Measurements from ENCODE around the gene MBNL1. TPM values are rescaled to one million over a fixed set of nuclear protein-coding genes. Genes with fewer than 3 reads are reported as not detected.

Gene MBNL1
- total RNA-seq, 1 experiment from 2014 or later, result 200 TPM

- intact Hi-C loops (cut with micrococcal nuclease), result no loop called here
- Histone ChIP-seq H3K4me3 (replicated peaks in 1 of 2; ENCODE audit: low read depth in 1 of 2, low read length in 2 of 2) (no peak overlapping the region), H3K9me3 (ENCODE audit: control insufficient read depth in 1 of 2, insufficient read depth in 1 of 2, low read depth in 1 of 2, low read length in 2 of 2) (no peaks in the 10 kb centered on the region), H3K27ac (ENCODE audit: low read depth, low read length) (no peak overlapping the region), H3K4me1 (ENCODE audit: control insufficient read depth in 1 of 2, insufficient read depth in 2 of 2, low read length in 2 of 2) (peaks cover 5 to 6% of the 10 kb centered on the region in 2 experiments; a peak in 2 of 4 replicates), H4K20me1 (ENCODE audit: insufficient read depth) (peaks cover 5% of the 10 kb centered on the region; the same call in 1 of the 2 replicates), H2AFZ (ENCODE audit: low read depth, low read length, poor library complexity, severe bottlenecking) (no peak overlapping the region), H3K4me2 (ENCODE audit: low read length) (no peak overlapping the region), H3K27me3 (ENCODE audit: insufficient read depth, low read length) (no peaks in the 10 kb centered on the region), H3K79me2 (ENCODE audit: insufficient read depth, low read length) (peaks cover 99% of the 10 kb centered on the region), H3K36me3 (ENCODE audit: control insufficient read depth in 1 of 2, insufficient read depth in 2 of 2, low read length in 2 of 2) (no peaks in the 10 kb centered on the region), H3K9me2 (ENCODE audit: insufficient read depth) (no peaks in the 10 kb centered on the region), H3K9ac (ENCODE audit: low read length) (no peak overlapping the region)
- POLR2A ChIA-PET, result no interaction called here
- RAD21 ChIA-PET (ENCODE audit: low non-redundant PET in 1 of 2, low total read pairs in 2 of 2, uncharacterized antibody in 2 of 2, unreplicated experiment in 2 of 2), result no interaction called here
- ATAC-seq (no peak), DNase-seq (ENCODE audit: low read depth, low spot score) (no peak)
- CTCF ChIA-PET, result interaction anchor here (0.6 kb wide), 1 partner anchor 138 kb away, joined by 3 read pairs; no protein-coding TSS in a partner anchor
- BruUV-seq (replicated peaks), result no TSS peak
- no peak for TF ChIP-seq TCF7L2 (IDR thresholded peaks at IDR 0.05; ENCODE audit: borderline replicate concordance, extremely low read depth, insufficient read depth, insufficient read length)
These were observed 104.7 kb downstream of the MBNL1 start for GRCh38 chr3:152373379-152373778.

- DNase-seq (ENCODE audit: low read depth, low spot score), result no peak
- Histone ChIP-seq H2AFZ (ENCODE audit: low read depth, low read length, poor library complexity, severe bottlenecking) (no peak overlapping the region), H3K36me3 (ENCODE audit: control insufficient read depth in 1 of 2, insufficient read depth in 2 of 2, low read length in 2 of 2) (no peaks in the 10 kb centered on the region), H3K9me2 (ENCODE audit: insufficient read depth) (no peaks in the 10 kb centered on the region), H3K4me3 (replicated peaks in 1 of 2; ENCODE audit: low read depth in 1 of 2, low read length in 2 of 2) (no peak overlapping the region), H3K27ac (ENCODE audit: low read depth, low read length) (no peak overlapping the region), H3K9ac (ENCODE audit: low read length) (no peak overlapping the region), H3K4me1 (ENCODE audit: control insufficient read depth in 1 of 2, insufficient read depth in 2 of 2, low read length in 2 of 2) (peaks cover 5 to 6% of the 10 kb centered on the region in 2 experiments; a peak in 2 of 4 replicates), H3K4me2 (ENCODE audit: low read length) (no peak overlapping the region), H3K79me2 (ENCODE audit: insufficient read depth, low read length) (peaks cover 99% of the 10 kb centered on the region), H3K27me3 (ENCODE audit: insufficient read depth, low read length) (no peaks in the 10 kb centered on the region), H4K20me1 (ENCODE audit: insufficient read depth) (peaks cover 5% of the 10 kb centered on the region; the same call in 1 of the 2 replicates), H3K9me3 (ENCODE audit: control insufficient read depth in 1 of 2, insufficient read depth in 1 of 2, low read depth in 1 of 2, low read length in 2 of 2) (no peaks in the 10 kb centered on the region)
- CTCF ChIA-PET, result no interaction called here
- RAD21 ChIA-PET (ENCODE audit: low non-redundant PET in 1 of 2, low total read pairs in 2 of 2, uncharacterized antibody in 2 of 2, unreplicated experiment in 2 of 2), result no interaction called here
- POLR2A ChIA-PET, result no interaction called here
- intact Hi-C loops (cut with micrococcal nuclease), result no loop called here
- no TSS peak for BruUV-seq (replicated peaks)
- ATAC-seq, result no peak
- TF ChIP-seq ELF1 (IDR thresholded peaks at IDR 0.05; ENCODE audit: borderline replicate concordance, low read depth) (no peak), RAD21 (IDR thresholded peaks at IDR 0.05; ENCODE audit: low read depth) (no peak), ZFX (IDR thresholded peaks at IDR 0.05) (no peak), SRF (IDR thresholded peaks at IDR 0.05; ENCODE audit: low read depth) (no peak), MAX (IDR thresholded peaks at IDR 0.05) (no peak), SIN3A (IDR thresholded peaks at IDR 0.05; ENCODE audit: low read depth) (no peak), POLR2AphosphoS5 (IDR thresholded peaks at IDR 0.05; ENCODE audit: low read depth, low read length) (no peak), REST (IDR thresholded peaks at IDR 0.05; ENCODE audit: low read depth) (no peak), JUND (IDR thresholded peaks at IDR 0.05) (no peak), EZH2 (IDR thresholded peaks at IDR 0.05) (no peak), CEBPB (IDR thresholded peaks at IDR 0.05; ENCODE audit: low read depth) (no peak), TCF7L2 (IDR thresholded peaks at IDR 0.05; ENCODE audit: borderline replicate concordance, extremely low read depth, insufficient read depth, insufficient read length) (no peak), SP1 (IDR thresholded peaks at IDR 0.05; ENCODE audit: low read depth) (no peak)
- TF ChIP-seq, protein P1, sequence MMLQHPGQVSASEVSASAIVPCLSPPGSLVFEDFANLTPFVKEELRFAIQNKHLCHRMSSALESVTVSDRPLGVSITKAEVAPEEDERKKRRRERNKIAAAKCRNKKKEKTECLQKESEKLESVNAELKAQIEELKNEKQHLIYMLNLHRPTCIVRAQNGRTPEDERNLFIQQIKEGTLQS (IDR thresholded peaks at IDR 0.05), result no peak
- TF ChIP-seq, protein P2, sequence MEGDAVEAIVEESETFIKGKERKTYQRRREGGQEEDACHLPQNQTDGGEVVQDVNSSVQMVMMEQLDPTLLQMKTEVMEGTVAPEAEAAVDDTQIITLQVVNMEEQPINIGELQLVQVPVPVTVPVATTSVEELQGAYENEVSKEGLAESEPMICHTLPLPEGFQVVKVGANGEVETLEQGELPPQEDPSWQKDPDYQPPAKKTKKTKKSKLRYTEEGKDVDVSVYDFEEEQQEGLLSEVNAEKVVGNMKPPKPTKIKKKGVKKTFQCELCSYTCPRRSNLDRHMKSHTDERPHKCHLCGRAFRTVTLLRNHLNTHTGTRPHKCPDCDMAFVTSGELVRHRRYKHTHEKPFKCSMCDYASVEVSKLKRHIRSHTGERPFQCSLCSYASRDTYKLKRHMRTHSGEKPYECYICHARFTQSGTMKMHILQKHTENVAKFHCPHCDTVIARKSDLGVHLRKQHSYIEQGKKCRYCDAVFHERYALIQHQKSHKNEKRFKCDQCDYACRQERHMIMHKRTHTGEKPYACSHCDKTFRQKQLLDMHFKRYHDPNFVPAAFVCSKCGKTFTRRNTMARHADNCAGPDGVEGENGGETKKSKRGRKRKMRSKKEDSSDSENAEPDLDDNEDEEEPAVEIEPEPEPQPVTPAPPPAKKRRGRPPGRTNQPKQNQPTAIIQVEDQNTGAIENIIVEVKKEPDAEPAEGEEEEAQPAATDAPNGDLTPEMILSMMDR (IDR thresholded peaks at IDR 0.05 in 2 of 3, conservative IDR thresholded peaks at IDR 0.05 in 1 of 3; ENCODE audit: borderline replicate concordance in 1 of 3, insufficient read depth in 1 of 3, low read depth in 2 of 3, low read length in 2 of 3), result no peak
These were observed 105.7 kb downstream of the MBNL1 start for GRCh38 chr3:152374262-152374990.
